NCI-H1092 (cell line): ENCODE measurements around the gene CASP8.

Experiments used
- DNase-seq: peaks from one replicate; lab custom pipeline; 2025; lab: John Stamatoyannopoulos, UW

The CASP8 gene

DNA sequence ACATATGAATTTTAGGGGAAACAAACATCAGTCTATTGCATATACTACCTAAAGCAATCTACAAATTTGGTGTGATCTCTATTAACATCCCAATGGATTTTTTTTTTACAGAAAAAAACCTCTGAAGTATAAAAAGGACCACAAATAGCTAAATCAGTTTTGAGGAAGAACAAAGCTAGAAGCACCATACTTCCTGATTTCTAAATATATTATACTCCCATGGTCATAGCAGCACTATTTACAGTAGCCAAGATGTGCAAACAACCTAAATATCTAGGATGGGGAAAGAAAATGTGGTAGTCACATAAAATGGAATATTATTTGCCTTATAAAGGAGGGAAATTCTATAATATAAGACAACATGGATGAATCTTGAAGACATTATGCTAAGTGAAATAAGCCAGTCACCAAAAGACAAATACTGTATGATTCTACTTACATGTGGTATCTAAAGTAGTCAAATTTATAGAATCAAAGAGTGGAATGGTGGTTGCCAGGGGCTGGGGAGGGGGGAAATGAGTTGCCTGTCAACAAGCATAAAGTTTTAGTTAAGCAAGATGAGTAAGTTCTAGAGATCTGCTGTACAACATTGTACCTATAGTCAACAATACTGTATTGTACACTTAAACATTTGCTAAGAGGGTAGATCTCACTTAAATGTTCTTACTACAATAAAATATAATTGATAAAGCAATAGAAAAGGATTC, 17.6 kb upstream of the CASP8 start:
- no peak for DNase-seq

DNA sequence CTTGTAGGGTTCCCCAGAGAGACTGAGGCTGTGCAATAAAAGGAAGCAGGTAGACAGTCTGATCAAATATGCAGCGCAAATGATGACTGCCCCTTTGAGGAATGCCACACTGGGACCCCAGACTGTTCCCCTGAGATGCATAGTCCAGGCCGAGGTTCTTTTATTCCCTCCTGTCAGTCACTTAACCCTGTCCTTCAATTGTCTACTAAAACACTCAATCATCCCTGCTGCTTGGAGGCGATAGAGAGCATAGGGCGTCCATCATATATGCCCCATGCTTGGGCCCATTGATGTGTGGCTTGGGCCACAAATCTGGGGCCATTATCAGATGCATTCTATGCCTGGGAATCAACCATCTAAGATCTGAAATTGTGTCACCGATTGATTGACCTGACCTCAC, 15.5 kb upstream of the CASP8 start:
- DNase-seq: no peak

- DNase-seq: no peak
Measured at GRCh38 chr2:201246280-201246679, 14.1 kb upstream of the CASP8 start.

DNA sequence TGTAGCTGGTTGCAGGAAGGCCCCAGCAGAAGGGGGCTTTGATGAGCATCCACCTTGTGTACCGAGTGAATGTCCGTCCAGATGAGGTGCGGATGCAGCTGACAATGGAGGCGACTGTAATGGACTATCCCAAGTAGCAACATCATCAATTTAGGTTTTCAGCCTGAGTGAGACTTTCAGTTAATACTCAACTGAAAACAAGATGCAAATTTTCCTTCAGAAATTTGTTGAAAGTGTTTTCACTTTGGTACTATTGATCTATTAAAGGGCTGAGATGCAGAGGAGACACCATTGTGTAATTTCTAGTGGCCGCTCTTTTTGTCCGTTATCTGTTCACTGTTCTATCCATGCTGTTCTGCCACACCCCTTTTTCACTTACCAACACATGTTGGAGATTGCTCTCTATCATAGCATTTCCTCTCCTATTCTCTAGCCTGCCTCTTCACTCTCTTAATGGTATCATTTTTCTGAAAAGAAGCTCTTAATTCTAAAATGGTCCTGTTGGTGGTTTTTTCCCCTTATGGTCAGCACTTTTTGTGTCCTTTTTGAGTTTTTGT, 12.0 kb upstream of the CASP8 start:
- DNase-seq: no peak

- DNase-seq: no peak
Measured at GRCh38 chr2:201249889-201250288, 10.4 kb upstream of the CASP8 start.

DNA sequence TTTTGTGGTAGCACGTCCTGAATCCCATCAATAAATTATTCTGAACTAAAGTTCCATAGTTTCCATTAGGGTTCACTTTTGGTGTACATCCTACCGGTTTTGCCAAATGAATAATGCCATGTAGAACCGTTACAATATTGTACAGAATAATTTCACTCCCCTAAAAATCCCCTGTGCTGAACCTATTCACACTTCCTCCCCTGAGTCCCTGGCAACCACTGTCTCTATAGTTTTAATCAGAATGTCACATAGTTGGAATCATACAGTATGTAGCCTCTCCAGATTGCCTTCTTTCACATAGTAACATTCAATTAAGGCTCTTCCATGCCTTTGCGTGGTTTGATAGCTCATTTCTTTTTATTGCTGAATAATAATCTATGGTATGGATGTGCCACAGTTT, 9.6 kb upstream of the CASP8 start:
- no peak for DNase-seq

GRCh38 chr2:201254081-201254730, 6.1 kb upstream of the CASP8 start:
- DNase-seq: no peak

DNA sequence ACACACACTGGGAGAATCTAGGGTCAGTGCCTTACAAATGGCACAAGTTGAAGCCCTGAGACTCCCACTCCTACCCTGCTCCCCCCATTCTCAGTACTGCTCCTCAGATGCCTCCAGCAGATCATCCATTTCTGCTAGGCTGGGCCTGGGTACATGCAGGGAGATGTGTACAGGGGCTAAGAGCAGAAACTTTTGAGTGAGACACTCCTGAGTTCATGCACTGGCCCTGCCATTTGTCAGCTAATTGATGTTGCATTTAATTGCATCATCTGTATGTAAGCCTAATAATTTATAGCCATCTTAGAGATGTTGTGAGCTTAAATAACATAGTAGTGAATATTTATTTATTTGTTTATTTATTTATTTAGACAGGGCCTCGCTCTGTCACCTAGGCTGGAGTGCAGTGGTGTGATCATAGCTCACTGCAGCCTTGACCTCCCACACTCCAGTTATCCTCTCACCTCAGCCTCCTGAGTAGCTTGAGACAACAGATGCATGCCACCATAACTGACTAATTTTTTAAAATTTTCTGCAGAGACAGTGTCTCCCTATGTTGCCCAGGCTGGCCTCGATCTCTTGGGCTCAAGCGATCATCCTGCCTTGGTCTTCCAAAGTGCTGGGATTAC, 4.8 kb upstream of the CASP8 start:
- DNase-seq: no peak

- DNase-seq: no peak
Measured at GRCh38 chr2:201256082-201256481, 4.3 kb upstream of the CASP8 start.

- DNase-seq: no peak
Measured at GRCh38 chr2:201257381-201257955, 2.9 kb upstream of the CASP8 start.

- DNase-seq: no peak
Measured at GRCh38 chr2:201257956-201258665, 2.2 kb upstream of the CASP8 start.

DNA sequence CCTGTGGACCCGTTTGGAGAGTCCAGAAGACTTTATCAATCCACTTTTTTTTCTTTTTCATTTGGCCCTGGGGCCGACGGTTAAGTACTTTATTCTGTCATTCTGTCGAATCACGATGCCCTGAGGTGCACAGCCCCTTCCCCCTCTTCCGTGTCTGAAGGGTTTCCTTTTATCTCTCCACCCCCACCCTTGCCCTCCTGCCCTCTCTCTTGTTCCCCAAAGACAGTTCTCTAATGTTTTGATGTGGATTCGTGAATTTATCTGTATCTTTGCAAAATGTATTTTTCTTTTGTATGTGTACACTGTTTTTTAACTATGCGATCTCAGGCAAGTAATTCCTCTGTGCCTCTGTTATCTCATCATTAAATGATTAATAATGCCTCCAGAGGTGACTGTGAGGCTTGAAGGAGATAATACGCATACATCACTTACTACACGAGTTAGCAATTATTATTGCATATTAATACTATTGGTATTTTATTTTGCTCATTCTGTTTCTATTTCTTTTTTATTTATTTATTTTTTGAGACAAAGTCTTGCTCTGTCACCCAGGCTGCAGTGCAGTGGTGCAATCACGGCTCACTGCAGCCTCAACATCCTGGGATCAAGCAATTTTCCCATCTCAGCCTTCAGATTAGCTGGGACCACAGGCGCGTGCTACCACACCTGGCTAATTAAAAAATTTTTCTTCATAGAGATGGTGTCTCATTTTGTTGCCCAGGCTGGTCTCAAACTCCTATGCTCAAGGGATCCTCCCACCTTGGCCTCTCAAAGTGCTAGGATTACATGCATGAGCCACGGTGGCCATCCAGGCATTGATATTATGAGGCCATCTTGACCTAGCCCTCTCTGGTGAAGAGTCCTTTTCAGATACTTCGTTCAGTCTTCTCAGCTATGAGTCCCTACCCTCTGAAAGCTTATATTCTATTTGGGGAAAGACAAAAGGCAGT, 1.4 kb upstream of the CASP8 start:
- no peak for DNase-seq

DNA sequence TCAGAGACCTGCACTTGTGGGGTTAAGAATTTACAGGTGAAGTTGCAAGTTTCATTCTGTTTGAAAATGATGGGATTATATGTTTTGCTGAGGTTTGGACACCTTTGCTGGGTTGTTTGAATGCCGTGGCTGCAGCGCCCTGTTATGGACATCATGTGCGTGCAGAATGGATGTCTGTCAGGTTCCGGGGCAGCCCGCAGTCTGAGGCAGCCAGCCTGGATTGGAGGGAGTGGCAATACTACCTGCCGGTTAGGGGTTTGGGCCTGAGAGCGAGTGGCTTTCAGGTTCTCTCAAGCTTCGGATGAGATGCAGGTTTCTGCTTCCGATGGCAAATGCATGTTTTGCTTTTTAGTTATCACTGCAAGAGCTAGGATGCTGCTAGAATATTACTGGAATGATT, 1.1 kb downstream of the CASP8 start:
- DNase-seq: no peak

GRCh38 chr2:201261906-201262305, 1.6 kb downstream of the CASP8 start:
- DNase-seq: no peak

DNA sequence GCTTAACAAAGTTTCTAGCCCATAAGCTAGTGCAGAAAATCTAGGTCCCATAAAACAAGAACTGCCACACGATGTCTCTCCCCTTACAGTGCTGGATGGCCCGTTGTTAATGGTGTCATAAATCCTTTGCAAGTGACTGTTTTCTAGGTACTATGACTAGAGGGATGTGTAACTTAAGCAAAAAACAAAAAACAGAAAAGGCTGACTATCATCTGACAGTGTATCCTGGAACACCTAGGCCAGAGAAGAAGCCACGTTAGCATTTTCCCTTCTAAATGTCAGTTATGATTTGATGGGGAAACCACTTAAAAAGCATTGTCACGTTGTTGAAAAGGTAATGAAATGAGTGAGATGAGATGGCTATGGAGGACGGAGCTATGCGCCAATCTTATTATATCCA, 2.4 kb downstream of the CASP8 start:
- no peak for DNase-seq

GRCh38 chr2:201263779-201264178, 3.4 kb downstream of the CASP8 start:
- no peak for DNase-seq

- DNase-seq: no peak
Measured at GRCh38 chr2:201264472-201265173, 4.3 kb downstream of the CASP8 start.

GRCh38 chr2:201266629-201267028, 6.3 kb downstream of the CASP8 start:
- no peak for DNase-seq

- no peak for DNase-seq
Measured at GRCh38 chr2:201267278-201268030, 7.1 kb downstream of the CASP8 start.

DNA sequence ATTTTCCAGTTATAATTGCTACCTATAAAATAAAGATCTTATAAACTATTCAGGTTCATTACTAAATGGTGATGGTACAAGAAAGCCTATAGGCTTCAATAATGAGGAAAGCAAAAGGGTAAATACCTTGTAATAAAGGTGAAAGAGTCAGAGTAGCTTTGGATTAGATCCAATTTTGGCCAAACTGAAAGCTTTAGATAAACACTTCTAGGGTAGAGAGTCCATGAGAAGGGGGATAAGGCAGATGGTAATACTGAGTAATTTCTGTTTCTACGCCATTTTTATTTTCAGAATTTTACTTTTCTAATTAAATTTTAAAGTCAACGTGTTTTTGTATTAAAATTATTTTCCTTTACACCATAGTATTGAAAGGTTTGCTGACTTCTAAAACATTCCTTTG, 9.4 kb downstream of the CASP8 start:
- no peak for DNase-seq
